SK-N-MC (cell line): ENCODE results near the gene OR6C75.

ENCODE experiments used
- EZH2 ChIP-seq: fragments of 200-600 bp; sonication (generic); IDR thresholded peaks from one replicate; pipeline ENCODE4 v1.6.1; 2017; ENCODE audit warnings: antibody characterized with exemption
- FOXP2 ChIP-seq: optimal IDR thresholded peaks from 2 replicates; pipeline ENCODE3; 2011; ENCODE audit warnings: mild to moderate bottlenecking, moderate library complexity; ENCODE audit not compliant: insufficient read depth; ENCODE audit errors: extremely low read length, control extremely low read depth
- POLR2AphosphoS5 ChIP-seq: IDR thresholded peaks from 2 replicates; pipeline ENCODE4 v1.6.1; 2012; ENCODE audit warnings: mild to moderate bottlenecking, low read depth, low read length, borderline replicate concordance

DNA sequence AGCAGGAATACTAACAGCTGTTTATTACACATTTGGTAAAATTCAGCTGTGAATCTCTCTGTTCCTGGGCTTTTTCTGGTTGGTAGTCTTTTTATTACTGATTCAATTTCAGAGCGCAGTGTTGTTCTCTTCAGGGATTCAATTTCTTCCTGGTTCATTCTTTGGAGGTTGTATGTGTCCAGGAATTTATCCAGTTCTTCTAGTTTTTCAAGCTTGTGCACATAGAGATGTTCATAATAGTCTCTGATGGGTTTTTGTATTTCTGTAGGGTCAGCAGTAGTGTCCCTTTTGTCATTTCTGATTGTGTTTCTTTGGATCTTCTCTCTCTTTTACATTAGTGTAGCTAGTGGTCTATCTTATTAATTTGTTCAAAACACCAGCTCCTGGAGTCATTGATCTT is 54.2 kb downstream of the OR6C75 start:
- TF ChIP-seq EZH2 (no peak), FOXP2 (no peak), POLR2AphosphoS5 (no peak)
